ENCODE results near the gene EIF1. TPM values are rescaled to one million over a fixed set of nuclear protein-coding genes. Genes with fewer than 3 reads are reported as not detected.
"Not testable (repeated sequence)": the region's sequence is repeated elsewhere in the genome, so short reads cannot be mapped to it uniquely, and the experiment has no call there.

Gene EIF1
- 985 TPM for polyA plus RNA-seq (2013, experiment 1 of 2)
- 970 TPM for polyA plus RNA-seq (2013, experiment 2 of 2)

DNA sequence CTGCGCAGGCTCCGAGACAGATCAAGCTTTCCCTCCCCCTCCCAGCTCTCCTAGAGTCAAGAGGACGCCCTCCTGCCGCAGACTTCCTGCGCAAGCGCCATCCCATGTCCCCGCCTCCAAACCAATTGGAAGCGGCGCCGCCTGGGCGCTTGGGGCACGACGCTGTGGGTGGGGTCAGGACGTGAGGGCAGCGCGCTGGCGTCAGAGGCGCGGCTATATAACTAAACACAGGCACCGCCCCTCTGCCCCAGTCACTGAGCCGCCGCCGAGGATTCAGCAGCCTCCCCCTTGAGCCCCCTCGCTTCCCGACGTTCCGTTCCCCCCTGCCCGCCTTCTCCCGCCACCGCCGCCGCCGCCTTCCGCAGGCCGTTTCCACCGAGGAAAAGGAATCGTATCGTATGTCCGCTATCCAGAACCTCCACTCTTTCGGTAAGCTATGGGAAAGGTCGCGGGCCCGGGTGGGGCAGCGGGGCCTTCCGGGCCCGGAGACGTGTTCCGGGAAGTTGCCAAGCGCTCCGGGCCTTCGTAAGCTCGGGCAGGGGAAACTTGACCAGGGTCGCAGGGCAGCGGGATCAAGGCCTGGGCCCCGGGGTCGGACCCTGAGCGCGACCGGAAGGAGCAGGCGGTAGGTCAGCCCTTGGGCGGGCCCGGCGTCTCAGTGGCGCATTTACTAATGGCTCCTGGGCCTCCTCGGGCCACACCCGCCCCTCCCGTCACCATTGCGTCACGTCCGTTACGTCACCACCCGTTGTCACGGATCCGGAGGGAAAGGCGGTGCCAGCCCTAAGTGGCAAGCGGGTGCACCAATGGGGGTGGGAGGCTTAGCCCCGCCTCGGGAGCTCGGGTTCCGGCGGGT, at the start of gene EIF1:
TSS of gene EIF1 (plus strand) at position 245 of the 856 bp plus-strand sequence. CDS start at position 399, 154 bp downstream.
- peaks cover 3% of the 10 kb centered on the region for H3K9me3 ChIP-seq (ENCODE audit: control insufficient read depth, low read length)
- peaks cover 45% of the 10 kb centered on the region for H3K36me3 ChIP-seq (ENCODE audit: control insufficient read depth, insufficient read depth, low read length)
- peak within 1 kb of the TSS; percentile 100 for H3K27ac ChIP-seq (ENCODE audit: low read depth, low read length, severe bottlenecking)
- WGBS, 2 experiments (ENCODE audit: insufficient coverage in 2 of 2), result 0 to 1% methylated on average over 67 to 68 of the region's 81 CpGs
- H3K4me3 ChIP-seq (ENCODE audit: extremely low read depth, insufficient read depth, low read length, poor library complexity, severe bottlenecking), result peak within 1 kb of the TSS; percentile 93
- peaks cover 5% of the 10 kb centered on the region for H3K4me1 ChIP-seq (ENCODE audit: control insufficient read depth, insufficient read depth, low read length, poor library complexity, severe bottlenecking)

GRCh38 chr17:41638941-41639340, 49.7 kb upstream of the EIF1 start:
- H3K9me3 ChIP-seq (ENCODE audit: control insufficient read depth, low read length), result no peaks in the 10 kb centered on the region
- H3K27ac ChIP-seq (ENCODE audit: low read depth, low read length, severe bottlenecking), result no peak overlapping the region
- H3K4me3 ChIP-seq (ENCODE audit: extremely low read depth, insufficient read depth, low read length, poor library complexity, severe bottlenecking), result no peak overlapping the region
- WGBS, 2 experiments (ENCODE audit: insufficient coverage in 2 of 2), result 74 to 77% methylated on average over 5 of the region's 6 CpGs
- peaks cover 10% of the 10 kb centered on the region for H3K4me1 ChIP-seq (ENCODE audit: control insufficient read depth, insufficient read depth, low read length, poor library complexity, severe bottlenecking)
- no peaks in the 10 kb centered on the region for H3K36me3 ChIP-seq (ENCODE audit: control insufficient read depth, insufficient read depth, low read length)

- WGBS, 2 experiments (ENCODE audit: insufficient coverage in 2 of 2), result 89 to 92% methylated on average over 3 to 7 of the region's 7 CpGs
- Histone ChIP-seq H3K4me1 (ENCODE audit: control insufficient read depth, insufficient read depth, low read length, poor library complexity, severe bottlenecking) (peaks cover 6% of the 10 kb centered on the region), H3K4me3 (ENCODE audit: extremely low read depth, insufficient read depth, low read length, poor library complexity, severe bottlenecking) (no peak overlapping the region), H3K9me3 (ENCODE audit: control insufficient read depth, low read length) (no peaks in the 10 kb centered on the region), H3K36me3 (ENCODE audit: control insufficient read depth, insufficient read depth, low read length) (no peaks in the 10 kb centered on the region), H3K27ac (ENCODE audit: low read depth, low read length, severe bottlenecking) (no peak overlapping the region)
These were observed 48.9 kb upstream of the EIF1 start for GRCh38 chr17:41639492-41640473.

DNA sequence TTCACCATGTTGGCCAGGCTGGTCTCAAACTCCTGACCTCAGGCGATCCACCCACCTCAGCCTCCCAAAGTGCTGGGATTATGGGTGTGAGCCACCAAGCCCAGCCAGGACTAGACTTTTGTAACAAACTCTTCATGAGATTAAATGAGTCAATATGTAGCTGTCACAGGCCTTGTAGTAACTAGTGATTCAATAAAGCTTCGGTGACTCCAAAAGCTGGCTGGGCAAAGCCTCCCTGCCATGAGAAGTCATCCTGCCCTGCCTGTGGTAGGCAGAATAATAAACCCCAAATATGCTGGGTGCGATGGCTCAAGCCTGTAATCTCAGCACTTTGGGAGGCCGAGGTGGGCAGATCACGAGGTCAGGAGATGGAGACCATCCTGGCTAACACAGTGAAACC, 48.1 kb upstream of the EIF1 start:
- not testable (repeated sequence) for H3K4me1 ChIP-seq (ENCODE audit: control insufficient read depth, insufficient read depth, low read length, poor library complexity, severe bottlenecking); H3K36me3 ChIP-seq (ENCODE audit: control insufficient read depth, insufficient read depth, low read length); H3K27ac ChIP-seq (ENCODE audit: low read depth, low read length, severe bottlenecking); H3K9me3 ChIP-seq (ENCODE audit: control insufficient read depth, low read length); H3K4me3 ChIP-seq (ENCODE audit: extremely low read depth, insufficient read depth, low read length, poor library complexity, severe bottlenecking)
- WGBS, 2 experiments (ENCODE audit: insufficient coverage in 2 of 2), result 94 to 96% methylated on average over 4 of the region's 5 CpGs

- no peak overlapping the region for H3K27ac ChIP-seq (ENCODE audit: low read depth, low read length, severe bottlenecking)
- H3K4me1 ChIP-seq (ENCODE audit: control insufficient read depth, insufficient read depth, low read length, poor library complexity, severe bottlenecking), result no peaks in the 10 kb centered on the region
- 92 to 94% methylated on average over 12 of the region's 13 CpGs for WGBS, 2 experiments (ENCODE audit: insufficient coverage in 2 of 2)
- H3K4me3 ChIP-seq (ENCODE audit: extremely low read depth, insufficient read depth, low read length, poor library complexity, severe bottlenecking), result no peak overlapping the region
- H3K9me3 ChIP-seq (ENCODE audit: control insufficient read depth, low read length), result no peaks in the 10 kb centered on the region
- H3K36me3 ChIP-seq (ENCODE audit: control insufficient read depth, insufficient read depth, low read length), result no peaks in the 10 kb centered on the region
These were observed 46.2 kb upstream of the EIF1 start for GRCh38 chr17:41642252-41643156.

GRCh38 chr17:41647038-41647813, 41.5 kb upstream of the EIF1 start:
- Histone ChIP-seq H3K4me3 (ENCODE audit: extremely low read depth, insufficient read depth, low read length, poor library complexity, severe bottlenecking) (no peak overlapping the region), H3K36me3 (ENCODE audit: control insufficient read depth, insufficient read depth, low read length) (no peaks in the 10 kb centered on the region), H3K4me1 (ENCODE audit: control insufficient read depth, insufficient read depth, low read length, poor library complexity, severe bottlenecking) (peaks cover 4% of the 10 kb centered on the region), H3K27ac (ENCODE audit: low read depth, low read length, severe bottlenecking) (no peak overlapping the region), H3K9me3 (ENCODE audit: control insufficient read depth, low read length) (no peaks in the 10 kb centered on the region)
- 88 to 89% methylated on average over 10 to 11 of the region's 15 CpGs for WGBS, 2 experiments (ENCODE audit: insufficient coverage in 2 of 2)

GRCh38 chr17:41647940-41648410, 40.7 kb upstream of the EIF1 start:
- Histone ChIP-seq H3K9me3 (ENCODE audit: control insufficient read depth, low read length) (no peaks in the 10 kb centered on the region), H3K4me3 (ENCODE audit: extremely low read depth, insufficient read depth, low read length, poor library complexity, severe bottlenecking) (peak overlapping the region; percentile 24), H3K36me3 (ENCODE audit: control insufficient read depth, insufficient read depth, low read length) (no peaks in the 10 kb centered on the region), H3K27ac (ENCODE audit: low read depth, low read length, severe bottlenecking) (no peak overlapping the region), H3K4me1 (ENCODE audit: control insufficient read depth, insufficient read depth, low read length, poor library complexity, severe bottlenecking) (peaks cover 4% of the 10 kb centered on the region)
- 4 to 12% methylated on average over 11 to 15 of the region's 22 CpGs for WGBS, 2 experiments (ENCODE audit: insufficient coverage in 2 of 2)

DNA sequence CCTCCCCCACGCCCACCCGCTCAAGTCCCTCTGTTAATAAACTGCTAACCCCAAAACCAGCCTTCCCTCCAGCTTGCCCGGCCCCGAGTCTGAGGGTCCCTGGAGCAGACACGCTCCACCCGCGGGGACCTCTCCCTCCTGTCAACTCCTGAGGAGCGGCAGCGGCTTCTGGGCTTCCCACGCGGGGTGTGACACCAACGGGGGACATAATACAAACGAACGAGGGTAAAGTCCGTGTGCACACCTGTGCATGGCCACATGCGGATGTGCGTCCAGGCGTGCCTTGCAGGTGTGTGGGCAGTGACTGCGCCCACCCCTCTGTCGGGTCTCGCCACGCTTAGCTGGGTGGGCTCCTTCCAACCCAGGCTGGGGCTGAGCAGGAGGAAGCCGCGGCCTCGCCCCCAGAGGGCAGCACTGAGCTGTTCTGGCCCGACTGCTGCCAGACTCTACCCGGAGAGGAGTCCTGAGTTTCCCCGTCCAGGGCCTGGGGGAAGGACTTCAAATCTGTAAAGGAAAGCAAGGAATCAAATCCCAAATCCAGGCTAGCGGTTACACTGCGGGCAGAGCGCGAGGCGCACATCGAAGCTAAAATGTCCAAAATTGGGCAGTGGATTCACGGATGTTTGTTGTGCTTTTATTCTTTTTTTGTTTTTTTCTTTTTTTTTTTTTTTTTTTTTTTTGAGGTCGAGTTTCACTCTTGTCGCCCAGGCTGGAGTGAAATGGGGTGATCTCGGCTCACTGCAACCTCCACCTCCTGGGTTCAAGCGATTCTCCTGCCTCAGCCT, 40.1 kb upstream of the EIF1 start:
- H3K27ac ChIP-seq (ENCODE audit: low read depth, low read length, severe bottlenecking), result no peak overlapping the region
- no peaks in the 10 kb centered on the region for H3K36me3 ChIP-seq (ENCODE audit: control insufficient read depth, insufficient read depth, low read length)
- WGBS, 2 experiments (ENCODE audit: insufficient coverage in 2 of 2), result 5 to 8% methylated on average over 26 to 34 of the region's 39 CpGs
- no peaks in the 10 kb centered on the region for H3K9me3 ChIP-seq (ENCODE audit: control insufficient read depth, low read length)
- H3K4me1 ChIP-seq (ENCODE audit: control insufficient read depth, insufficient read depth, low read length, poor library complexity, severe bottlenecking), result peaks cover 4% of the 10 kb centered on the region
- H3K4me3 ChIP-seq (ENCODE audit: extremely low read depth, insufficient read depth, low read length, poor library complexity, severe bottlenecking), result peak overlapping the region; percentile 24

GRCh38 chr17:41649923-41650519, 38.7 kb upstream of the EIF1 start:
- peaks cover 4% of the 10 kb centered on the region for H3K4me1 ChIP-seq (ENCODE audit: control insufficient read depth, insufficient read depth, low read length, poor library complexity, severe bottlenecking)
- 85 to 94% methylated on average over 8 to 10 of the region's 10 CpGs for WGBS, 2 experiments (ENCODE audit: insufficient coverage in 2 of 2)
- no peaks in the 10 kb centered on the region for H3K36me3 ChIP-seq (ENCODE audit: control insufficient read depth, insufficient read depth, low read length)
- H3K4me3 ChIP-seq (ENCODE audit: extremely low read depth, insufficient read depth, low read length, poor library complexity, severe bottlenecking), result no peak overlapping the region
- no peaks in the 10 kb centered on the region for H3K9me3 ChIP-seq (ENCODE audit: control insufficient read depth, low read length)
- no peak overlapping the region for H3K27ac ChIP-seq (ENCODE audit: low read depth, low read length, severe bottlenecking)

Measured in mesodermal cell (in vitro differentiated cells).